Hematopoietic multipotent progenitor cell (in vitro differentiated cells): ENCODE measurements around the gene SLC22A7. TPM values are rescaled to one million over a fixed set of nuclear protein-coding genes. Genes with fewer than 3 reads are reported as not detected.

Source experiments
- DNase-seq, 3 donors: peaks; one replicate each; pipeline ENCODE4 v3.0.0-alpha.2; 2011 to 2015; ENCODE audit warnings: low read depth in 2 of 3, low spot score in 2 of 3
- total RNA-seq: library from RNA; depleted of rRNA; stranded (reverse); fragments of >200 nt; gene quantifications from one replicate; pipeline ENCODE4 v1.2.3, GENCODE V29; 2012

SLC22A7 gene
- total RNA-seq, 1 donor: not detected

DNA sequence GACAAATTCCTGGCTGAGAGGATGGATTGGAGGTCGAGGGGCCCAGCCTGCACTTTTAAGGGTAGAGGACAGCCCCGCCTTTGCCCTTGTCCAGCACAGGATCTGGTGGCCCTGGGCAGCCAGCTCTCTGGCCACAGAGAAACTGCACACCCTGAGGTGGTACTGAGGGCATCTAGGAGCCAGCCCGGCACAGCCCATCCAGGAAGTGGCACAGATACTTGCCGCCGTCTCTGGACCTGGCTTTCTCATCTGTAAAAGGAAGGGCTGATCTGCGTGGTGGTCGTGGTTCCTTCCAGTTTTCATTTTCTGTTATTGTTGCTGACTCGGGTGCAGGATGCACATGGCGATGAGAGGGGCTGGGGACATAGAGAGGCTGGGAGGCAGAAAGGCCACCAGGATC lies 16.0 kb upstream of the SLC22A7 start:
- no peak for DNase-seq

GRCh38 chr6:43282636-43283513 lies 15.2 kb upstream of the SLC22A7 start:
- no peak for DNase-seq

- no peak for DNase-seq
These were observed 14.6 kb upstream of the SLC22A7 start for GRCh38 chr6:43283514-43283901.

GRCh38 chr6:43283905-43284304 lies 14.2 kb upstream of the SLC22A7 start:
- DNase-seq: no peak

GRCh38 chr6:43284991-43285781 lies 12.9 kb upstream of the SLC22A7 start:
- no peak for DNase-seq

DNA sequence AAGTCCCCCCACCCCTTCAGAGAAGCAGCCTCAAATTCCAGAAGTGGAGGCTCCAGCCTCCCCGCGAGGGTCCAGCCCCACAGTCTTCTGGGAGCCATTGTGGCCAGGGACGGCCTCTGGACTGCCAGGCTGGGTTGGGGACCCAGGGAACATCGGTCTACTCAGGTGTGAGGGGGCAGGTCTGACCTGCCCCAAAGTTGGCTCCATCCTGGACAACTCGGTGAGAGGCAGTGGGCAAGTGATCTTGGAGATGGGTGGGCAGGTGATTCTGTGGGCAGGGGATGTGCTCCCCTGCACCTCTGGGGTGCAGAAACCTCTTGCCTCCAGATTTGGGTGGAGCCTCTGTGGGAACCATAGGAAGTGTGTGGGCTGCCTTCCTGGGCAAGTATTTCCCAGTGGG lies 12.2 kb upstream of the SLC22A7 start:
- DNase-seq: no peak

- DNase-seq: no peak
These were observed 11.5 kb upstream of the SLC22A7 start for GRCh38 chr6:43286456-43286979.

DNA sequence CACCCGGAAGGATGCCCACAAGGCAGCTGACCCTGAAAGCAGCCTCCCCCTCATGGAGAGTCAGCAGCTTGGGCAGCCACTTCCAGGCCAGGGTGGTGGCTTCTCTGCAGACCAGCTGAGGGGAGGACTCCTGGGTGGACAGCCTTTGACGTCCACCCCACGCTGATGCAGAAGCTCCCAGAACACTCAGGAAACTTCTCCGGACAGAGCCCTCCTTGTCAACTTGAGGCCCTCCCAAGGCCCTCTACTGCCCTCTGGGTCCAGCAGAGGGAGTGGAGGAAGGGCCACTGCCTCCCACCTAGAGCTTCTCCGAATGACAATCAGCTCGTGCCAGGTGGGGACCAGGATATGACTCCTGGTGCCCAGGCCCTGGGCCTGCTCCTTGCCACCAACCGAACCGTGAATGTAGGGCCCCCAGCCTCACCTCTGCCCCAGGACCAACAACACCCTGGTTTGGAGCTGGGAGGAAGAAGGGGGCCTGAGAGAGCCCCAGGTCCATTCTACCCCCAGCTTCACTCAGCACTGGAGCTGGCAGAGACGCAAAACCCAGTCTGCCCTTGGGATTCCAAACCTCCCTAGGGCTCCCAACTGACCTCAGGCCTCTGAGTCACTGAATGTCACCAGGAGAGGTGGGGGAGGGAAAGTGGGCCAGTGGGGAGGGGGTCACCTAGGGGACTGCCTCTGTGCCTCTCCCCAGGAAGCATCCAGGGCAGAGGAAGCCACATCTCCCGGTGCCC lies 10.9 kb upstream of the SLC22A7 start:
- DNase-seq: no peak

- no peak for DNase-seq
These were observed 10.1 kb upstream of the SLC22A7 start for GRCh38 chr6:43287717-43288679.

DNA sequence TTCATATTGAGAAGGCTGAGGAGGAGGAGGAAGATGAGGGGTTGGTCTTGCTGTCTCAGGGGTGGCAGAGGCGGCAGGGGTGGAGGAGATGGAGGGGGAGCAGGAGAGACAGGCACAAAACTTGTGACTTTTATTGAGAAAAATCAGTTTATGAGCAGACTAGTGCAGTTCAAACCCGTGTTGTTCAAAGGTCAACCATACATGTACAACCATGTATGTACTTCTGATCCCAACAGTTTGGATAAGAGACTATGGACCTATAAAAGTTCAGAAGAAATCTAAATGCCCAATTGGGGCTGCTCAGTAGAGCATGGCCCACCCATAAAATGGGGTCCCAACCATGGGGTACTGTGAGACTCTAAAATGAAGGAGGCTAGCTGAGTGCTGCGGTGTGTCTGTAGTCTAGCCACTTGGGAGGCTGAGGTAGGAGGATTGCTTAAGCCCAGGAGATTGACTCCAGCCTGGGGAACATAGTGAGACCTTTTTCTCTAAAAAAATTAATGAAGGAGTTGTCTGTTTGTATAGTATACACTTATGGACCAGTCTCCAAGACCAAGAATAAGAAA lies 7.6 kb upstream of the SLC22A7 start:
- DNase-seq: no peak

DNA sequence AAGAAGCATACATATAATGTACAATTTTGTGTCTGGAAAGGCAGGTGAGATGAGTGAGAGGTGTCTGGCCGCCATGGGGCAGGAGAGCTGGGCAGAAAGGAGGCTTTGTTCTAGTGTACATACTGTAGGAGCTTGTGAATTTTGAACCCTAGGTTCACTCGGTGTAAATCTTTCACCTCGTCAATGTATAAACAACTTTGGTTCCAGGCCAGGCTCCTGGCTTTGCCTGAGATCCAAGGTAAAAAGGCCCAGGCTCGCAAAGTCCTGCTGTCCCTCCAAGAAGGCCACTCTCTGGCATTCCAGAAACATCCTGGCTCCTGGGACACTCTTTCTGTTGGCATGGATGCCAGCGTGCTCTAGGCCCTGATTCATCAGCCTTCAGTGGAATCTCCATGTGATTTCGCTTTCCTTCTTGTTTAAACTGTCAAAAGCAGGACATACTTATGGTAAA lies 7.1 kb upstream of the SLC22A7 start:
- no peak for DNase-seq

- DNase-seq: no peak
These were observed 6.4 kb upstream of the SLC22A7 start for GRCh38 chr6:43291708-43292107.

DNA sequence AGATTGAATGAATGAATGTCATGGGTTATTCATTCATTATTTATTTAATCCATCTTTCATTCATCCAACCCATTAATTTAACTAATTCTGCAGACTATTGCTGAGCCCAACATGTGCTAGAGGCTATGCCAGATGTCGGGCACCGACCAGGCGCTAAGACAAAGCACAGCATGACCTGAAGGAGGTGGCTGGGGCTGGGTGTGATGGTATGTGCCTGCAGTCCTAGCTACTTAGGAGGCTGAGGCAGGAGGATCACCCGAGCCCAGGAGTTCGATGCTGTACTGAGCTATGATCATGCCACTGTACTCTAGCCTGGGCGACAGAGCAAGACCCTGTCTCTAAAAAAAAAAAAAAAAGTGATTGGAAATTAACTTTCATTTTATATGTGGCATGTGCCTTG lies 5.7 kb upstream of the SLC22A7 start:
- no peak for DNase-seq

DNA sequence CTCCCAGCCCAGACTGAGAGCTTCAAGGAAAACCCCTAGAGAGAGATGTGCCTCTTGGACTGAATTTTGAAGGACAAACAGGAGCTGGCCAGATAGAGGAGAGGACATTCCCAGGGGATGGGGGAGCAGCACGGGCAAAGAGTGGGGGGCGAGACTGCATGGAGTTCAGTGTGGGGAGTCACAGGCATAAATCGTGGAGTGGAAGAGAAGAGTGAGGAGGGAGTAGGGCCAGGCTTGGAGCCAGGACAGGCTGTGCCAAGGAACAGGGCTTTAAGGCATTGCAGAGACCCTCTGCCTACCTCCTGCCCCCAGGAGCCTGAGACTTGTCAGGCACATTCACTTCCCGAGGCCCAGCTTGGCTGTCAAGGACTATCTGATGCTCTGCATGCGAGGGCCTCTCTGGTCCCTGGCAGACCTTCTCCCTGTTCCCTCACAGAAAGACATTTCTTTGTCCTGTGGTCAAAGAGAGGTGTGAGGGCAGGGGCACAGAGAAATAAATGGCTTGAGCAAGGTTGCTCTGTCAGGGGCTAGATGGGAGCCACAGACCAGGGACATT lies 5.2 kb upstream of the SLC22A7 start:
- DNase-seq: no peak

- DNase-seq: no peak
These were observed 4.4 kb upstream of the SLC22A7 start for GRCh38 chr6:43293698-43294097.

GRCh38 chr6:43294536-43294935 lies 3.5 kb upstream of the SLC22A7 start:
- DNase-seq: no peak

GRCh38 chr6:43295456-43295855 lies 2.6 kb upstream of the SLC22A7 start:
- no peak for DNase-seq

DNA sequence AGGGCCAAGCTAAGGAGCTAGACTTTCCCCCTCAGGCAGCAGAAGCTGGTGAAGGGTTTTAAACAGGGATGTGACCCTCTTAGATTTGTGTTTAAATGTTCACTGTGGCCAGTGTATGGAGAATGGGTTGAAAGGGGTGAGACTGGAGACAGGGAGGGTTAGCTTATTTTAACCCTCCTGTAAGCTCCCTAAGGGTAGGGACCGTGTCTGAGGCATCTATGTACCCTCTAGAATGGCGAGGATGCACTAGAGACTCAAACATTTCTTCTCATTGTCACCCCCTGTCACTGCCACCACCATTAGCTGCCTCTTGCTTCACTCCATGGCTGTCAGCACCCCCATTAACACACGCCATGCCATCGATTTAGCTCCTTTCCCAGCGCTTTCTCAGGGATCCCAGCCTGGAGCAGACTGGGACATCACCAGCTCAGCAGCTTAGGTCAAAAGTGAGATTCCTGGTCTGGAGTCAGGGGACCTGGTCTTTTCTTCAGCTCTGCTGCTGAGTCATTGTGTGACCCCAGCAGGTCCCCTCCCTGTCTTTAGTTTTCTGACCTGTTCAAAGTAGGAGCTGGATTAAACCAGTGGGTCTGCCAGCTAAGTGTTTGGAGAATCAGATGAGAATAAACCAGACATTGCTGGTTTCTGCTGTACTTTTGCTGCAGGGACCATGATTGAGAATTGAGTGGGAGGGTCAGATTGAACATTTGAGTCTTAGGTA lies 1.1 kb upstream of the SLC22A7 start:
- no peak for DNase-seq
